NCI-H226 (cell line): ENCODE data around the gene RABL2A.
"Not testable (repeated sequence)": the region's sequence is repeated elsewhere in the genome, so short reads cannot be mapped to it uniquely, and the experiment has no call there.

ENCODE experiments used
- DNase-seq: peaks from one replicate; pipeline ENCODE4 v3.0.0-alpha.2; 2015

RABL2A gene

GRCh38 chr2:113621002-113621401 lies 6.1 kb upstream of the RABL2A start:
- DNase-seq, result not testable (repeated sequence)

- not testable (repeated sequence) for DNase-seq
Observed at GRCh38 chr2:113625906-113626305, 1.2 kb upstream of the RABL2A start.

GRCh38 chr2:113632849-113633345 lies 5.8 kb downstream of the RABL2A start:
- not testable (repeated sequence) for DNase-seq

- DNase-seq, result not testable (repeated sequence)
Observed at GRCh38 chr2:113635358-113635757, 8.3 kb downstream of the RABL2A start.

- not testable (repeated sequence) for DNase-seq
Observed at GRCh38 chr2:113636226-113636625, 9.2 kb downstream of the RABL2A start.

- not testable (repeated sequence) for DNase-seq
Observed at GRCh38 chr2:113638084-113638483, 11.0 kb downstream of the RABL2A start.

- not testable (repeated sequence) for DNase-seq
Observed at GRCh38 chr2:113646217-113646616, 19.2 kb downstream of the RABL2A start.

- not testable (repeated sequence) for DNase-seq
Observed at GRCh38 chr2:113650834-113651815, 24.1 kb downstream of the RABL2A start.

GRCh38 chr2:113652599-113652998 lies 25.5 kb downstream of the RABL2A start:
- not testable (repeated sequence) for DNase-seq

- not testable (repeated sequence) for DNase-seq
Observed at GRCh38 chr2:113656031-113656624, 29.1 kb downstream of the RABL2A start.

- not testable (repeated sequence) for DNase-seq
Observed at GRCh38 chr2:113657735-113658134, 30.7 kb downstream of the RABL2A start.

GRCh38 chr2:113663285-113664060 lies 36.4 kb downstream of the RABL2A start:
- DNase-seq, result not testable (repeated sequence)

- DNase-seq, result not testable (repeated sequence)
Observed at GRCh38 chr2:113664761-113665533, 37.9 kb downstream of the RABL2A start.

GRCh38 chr2:113669013-113669412 lies 41.9 kb downstream of the RABL2A start:
- not testable (repeated sequence) for DNase-seq

- DNase-seq, result no peak
Observed at GRCh38 chr2:113672326-113672932, 45.4 kb downstream of the RABL2A start.

GRCh38 chr2:113675875-113676274 lies 48.8 kb downstream of the RABL2A start:
- DNase-seq, result no peak

GRCh38 chr2:113676623-113677266 lies 49.7 kb downstream of the RABL2A start:
- DNase-seq, result no peak

GRCh38 chr2:113677330-113677729 lies 50.3 kb downstream of the RABL2A start:
- DNase-seq, result no peak

- no peak for DNase-seq
Observed at GRCh38 chr2:113679457-113679856, 52.4 kb downstream of the RABL2A start.

GRCh38 chr2:113685471-113685870 lies 58.4 kb downstream of the RABL2A start:
- no peak for DNase-seq

- DNase-seq, result no peak
Observed at GRCh38 chr2:113686537-113686936, 59.5 kb downstream of the RABL2A start.
